ENCODE results near the gene TRAK1. TPM values are rescaled to one million over a fixed set of nuclear protein-coding genes. Genes with fewer than 3 reads are reported as not detected.

TRAK1 gene
- total and polyA plus RNA-seq, 2 donors (not counting 1 experiment from before 2014, with no cell fraction given) = 71.3 to 129 TPM

GRCh38 chr3:42052132-42052483, 39.0 kb upstream of the TRAK1 start:
- POLR2A ChIA-PET = interaction anchor here (0.6 to 1.3 kb wide), 3 partner anchors 9 to 39 kb away, joined by 3 to 4 read pairs (median 4); no protein-coding TSS in a partner anchor
- ATAC-seq (ENCODE audit: low read depth) (peak; percentile 28), DNase-seq (no peak)
- Mint-ChIP-seq H3K4me1 (peaks cover 81% of the 10 kb centered on the region), H3K27me3 (no peaks in the 10 kb centered on the region), H3K4me3 (peak overlapping the region; percentile 14), H3K9me3 (ENCODE audit: insufficient read depth) (peaks cover 3% of the 10 kb centered on the region), H3K27ac (peak overlapping the region; percentile 62)
- intact Hi-C loops (cut with micrococcal nuclease) = no loop called here
- TF ChIP-seq, protein P1, sequence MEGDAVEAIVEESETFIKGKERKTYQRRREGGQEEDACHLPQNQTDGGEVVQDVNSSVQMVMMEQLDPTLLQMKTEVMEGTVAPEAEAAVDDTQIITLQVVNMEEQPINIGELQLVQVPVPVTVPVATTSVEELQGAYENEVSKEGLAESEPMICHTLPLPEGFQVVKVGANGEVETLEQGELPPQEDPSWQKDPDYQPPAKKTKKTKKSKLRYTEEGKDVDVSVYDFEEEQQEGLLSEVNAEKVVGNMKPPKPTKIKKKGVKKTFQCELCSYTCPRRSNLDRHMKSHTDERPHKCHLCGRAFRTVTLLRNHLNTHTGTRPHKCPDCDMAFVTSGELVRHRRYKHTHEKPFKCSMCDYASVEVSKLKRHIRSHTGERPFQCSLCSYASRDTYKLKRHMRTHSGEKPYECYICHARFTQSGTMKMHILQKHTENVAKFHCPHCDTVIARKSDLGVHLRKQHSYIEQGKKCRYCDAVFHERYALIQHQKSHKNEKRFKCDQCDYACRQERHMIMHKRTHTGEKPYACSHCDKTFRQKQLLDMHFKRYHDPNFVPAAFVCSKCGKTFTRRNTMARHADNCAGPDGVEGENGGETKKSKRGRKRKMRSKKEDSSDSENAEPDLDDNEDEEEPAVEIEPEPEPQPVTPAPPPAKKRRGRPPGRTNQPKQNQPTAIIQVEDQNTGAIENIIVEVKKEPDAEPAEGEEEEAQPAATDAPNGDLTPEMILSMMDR (IDR thresholded peaks at IDR 0.05) = no peak
- no peak for TF ChIP-seq EZH2 (IDR thresholded peaks at IDR 0.05; ENCODE audit: borderline replicate concordance, insufficient read depth, low read depth, low read length, poor library complexity, severe bottlenecking)
- peak overlapping the region; percentile 31 for H3K4me2 ChIP-seq (replicated peaks; ENCODE audit: low read depth, low read length, poor library complexity, severe bottlenecking)
- peaks cover 61 to 71% of the 10 kb centered on the region in 2 donors for H3K4me1 ChIP-seq (ENCODE audit: control insufficient read depth in 2 of 2, insufficient read depth in 2 of 2, low read length in 2 of 2)
- H3K4me3 ChIP-seq (ENCODE audit: control extremely low read depth in 1 of 5, extremely low read depth in 1 of 5, insufficient read depth in 1 of 5, low read depth in 2 of 5, low read length in 4 of 5) = no peak overlapping the region
- peak overlapping the region in 1 of 2 donors; percentile 54 for H3K27ac ChIP-seq (ENCODE audit: low read length in 2 of 2)
- WGBS (ENCODE audit: insufficient coverage) = 38% methylated on average over 1 of the region's 2 CpGs
- peaks cover 36% of the 10 kb centered on the region for H4K20me1 ChIP-seq (ENCODE audit: control insufficient read depth, insufficient read depth, low read length, poor library complexity, severe bottlenecking)
- no peaks in the 10 kb centered on the region for H3K27me3 ChIP-seq (replicated peaks in 1 of 4; ENCODE audit: control extremely low read depth in 1 of 4, control insufficient read depth in 3 of 4, insufficient read depth in 4 of 4, low read length in 3 of 4)
- H3K9me3 ChIP-seq (ENCODE audit: control extremely low read depth in 1 of 3, control insufficient read depth in 2 of 3, insufficient read depth in 1 of 3, low read length in 2 of 3) = peaks cover 0 to 4% (median 0%) of the 10 kb centered on the region in 3 donors
- peaks cover 0 to 5% of the 10 kb centered on the region in 2 experiments for H3K36me3 ChIP-seq (replicated peaks in 1 of 2; ENCODE audit: control extremely low read depth in 1 of 2, control insufficient read depth in 1 of 2, extremely low read depth in 1 of 2, insufficient read depth in 2 of 2, low read length in 1 of 2)
- no peak overlapping the region for H2AFZ ChIP-seq (ENCODE audit: insufficient read depth, low read depth, low read length, poor library complexity, severe bottlenecking)
- peaks cover 98% of the 10 kb centered on the region for H3K79me2 ChIP-seq (ENCODE audit: control insufficient read depth, insufficient read depth, low read length)
- CTCF ChIA-PET = interaction anchor here (1.0 to 2.9 kb wide), 6 partner anchors 9 to 140 kb away, joined by 3 to 22 read pairs (median 4); no protein-coding TSS in a partner anchor
- H3K9ac ChIP-seq (ENCODE audit: low read length) = no peak overlapping the region

Measured in B cell (primary cell).